C1 segment of cervical spinal cord (tissue), 14 donors: ENCODE data around the gene ABCG5.

ENCODE experiments used
- DNase-seq, 14 donors: peaks; one replicate each; lab custom pipeline; 2025; lab: John Stamatoyannopoulos, UW

ABCG5 gene

GRCh38 chr2:43838560-43839267 lies at the start of gene ABCG5, which contains the start of gene ABCG8:
Gene ABCG5 (minus strand): TSS chr2:43838839. CDS start chr2:43838679, 160 bp downstream.
Gene ABCG8 (plus strand): TSS chr2:43838971. CDS start chr2:43839054, 83 bp downstream.
- DNase-seq, result no peak

GRCh38 chr2:43887176-43887575 lies 48.5 kb upstream of the ABCG5 start:
- no peak for DNase-seq

GRCh38 chr2:43885132-43885632 lies 46.5 kb upstream of the ABCG5 start:
- DNase-seq, result no peak

GRCh38 chr2:43884689-43885088 lies 46.0 kb upstream of the ABCG5 start:
- no peak for DNase-seq

- no peak for DNase-seq
Observed at GRCh38 chr2:43882312-43882711, 43.7 kb upstream of the ABCG5 start.

GRCh38 chr2:43880952-43881351 lies 42.3 kb upstream of the ABCG5 start:
- DNase-seq, result no peak

GRCh38 chr2:43880471-43880870 lies 41.8 kb upstream of the ABCG5 start:
- DNase-seq, result no peak

- DNase-seq, result no peak
Observed at GRCh38 chr2:43879261-43879660, 40.6 kb upstream of the ABCG5 start.

- DNase-seq, result peak in 9 of 14 donors; percentile 14 to 42 (median 29)
Observed at GRCh38 chr2:43877782-43878464, 39.3 kb upstream of the ABCG5 start.

- DNase-seq, result no peak
Observed at GRCh38 chr2:43874776-43875451, 36.3 kb upstream of the ABCG5 start.

- DNase-seq, result no peak
Observed at GRCh38 chr2:43872151-43872550, 33.5 kb upstream of the ABCG5 start.

- DNase-seq, result no peak
Observed at GRCh38 chr2:43855292-43855691, 16.7 kb upstream of the ABCG5 start.

GRCh38 chr2:43854671-43855070 lies 16.0 kb upstream of the ABCG5 start:
- no peak for DNase-seq

- DNase-seq, result no peak
Observed at GRCh38 chr2:43853141-43854081, 14.8 kb upstream of the ABCG5 start.

GRCh38 chr2:43852196-43852730 lies 13.6 kb upstream of the ABCG5 start:
- DNase-seq, result no peak

GRCh38 chr2:43851011-43851980 lies 12.7 kb upstream of the ABCG5 start:
- no peak for DNase-seq

GRCh38 chr2:43848214-43848613 lies 9.6 kb upstream of the ABCG5 start:
- no peak for DNase-seq

GRCh38 chr2:43846140-43846793 lies 7.6 kb upstream of the ABCG5 start:
- no peak for DNase-seq

GRCh38 chr2:43845181-43845580 lies 6.5 kb upstream of the ABCG5 start:
- no peak for DNase-seq
